HCT116 (cell line): ENCODE data around the gene ST3GAL3. TPM values are rescaled to one million over a fixed set of nuclear protein-coding genes. Genes with fewer than 3 reads are reported as not detected.

Source experiments
- ATAC-seq: fragments of 200-7000 bp; cut with Tn5 transposase; 2 replicates; pipeline ENCODE4 v1.9.1; 2020; ENCODE audit warnings: mild to moderate bottlenecking, moderate library complexity
- BruUV-seq: library from RNA; stranded (reverse); fragments of 400-500 nt; replicated peaks from 2 replicates; lab custom pipeline; 2021; lab: Mats Ljungman, UMichigan
- CTCF ChIA-PET: fragments of 300-600 bp; sonication (Branson Sonifier 250); formaldehyde crosslinking; loops from one replicate; lab custom pipeline; 2021; ENCODE audit warnings: antibody characterized with exemption; lab: Charles Lee
- POLR2A ChIA-PET: fragments of 300-600, 350-600 bp; sonication (Branson Sonifier 250); formaldehyde crosslinking; loops from one replicate; lab custom pipeline; 2021; ENCODE audit warnings: antibody characterized with exemption; lab: Charles Lee
- RAD21 ChIA-PET, 2 experiments: fragments of 300-600 bp; sonication (Branson Sonifier 250); formaldehyde crosslinking; loops; one replicate each; lab custom pipeline; 2023; ENCODE audit warnings: low total read pairs in 2 of 2; ENCODE audit not compliant: uncharacterized antibody in 2 of 2, unreplicated experiment in 2 of 2, low non-redundant PET in 1 of 2; lab: Charles Lee
- DNase-seq: peaks from one replicate; pipeline ENCODE4 v3.0.0-alpha.2; 2010; ENCODE audit warnings: low read depth, low spot score
- H2AFZ ChIP-seq: fragments of 200-600 bp; shearing (Covaris generic), sonication (generic); 2 replicates; pipeline ENCODE4 v1.6.1; 2017; ENCODE audit warnings: low read depth, mixed run types, mixed read lengths, antibody characterized with exemption, low read length; ENCODE audit not compliant: poor library complexity, severe bottlenecking
- H3K27ac ChIP-seq: 2 replicates; pipeline ENCODE4 v1.5.1; 2012; ENCODE audit warnings: low read depth, low read length
- H3K27me3 ChIP-seq: fragments of 200-600 bp; sonication (generic); 2 replicates; pipeline ENCODE4 v1.6.1; 2016; ENCODE audit warnings: mixed run types, low read length, mixed read lengths; ENCODE audit not compliant: insufficient read depth
- H3K36me3 ChIP-seq, 2 experiments: fragments of 200-500 bp in 1 of 2; fragments of 200-600 bp in 1 of 2; sonication (Bioruptor generic) in 1 of 2; sonication (generic) in 1 of 2; 2 replicates each; pipeline versions ENCODE4 v1.5.1 to v1.6.1; 2014 to 2016; ENCODE audit warnings: low read length in 2 of 2, inconsistent platforms in 1 of 2, mixed read lengths in 1 of 2, mixed run types in 1 of 2; ENCODE audit not compliant: insufficient read depth in 2 of 2, control insufficient read depth in 1 of 2
- H3K4me1 ChIP-seq, 2 experiments: fragments of 200-600 bp in 1 of 2; sonication (generic) in 1 of 2; 2 replicates each; pipeline versions ENCODE4 v1.5.1 to v1.6.1; 2012 to 2017; ENCODE audit warnings: low read length in 2 of 2, inconsistent platforms in 1 of 2, mild to moderate bottlenecking in 1 of 2, mixed read lengths in 1 of 2, mixed run types in 1 of 2, moderate library complexity in 1 of 2; ENCODE audit not compliant: insufficient read depth in 2 of 2, control insufficient read depth in 1 of 2
- H3K4me2 ChIP-seq: fragments of 200-600 bp; sonication (generic); 2 replicates; pipeline ENCODE4 v1.6.1; 2017; ENCODE audit warnings: mixed run types, low read length, mixed read lengths
- H3K4me3 ChIP-seq, 2 experiments: fragments of 200-600 bp in 1 of 2; sonication (generic) in 1 of 2; replicated peaks in 1 of 2; 2 replicates each; pipeline ENCODE4 v1.5.1; 2011 to 2016; ENCODE audit warnings: low read length in 2 of 2, control low read depth in 1 of 2, low read depth in 1 of 2, mild to moderate bottlenecking in 1 of 2, mixed read lengths in 1 of 2, mixed run types in 1 of 2
- H3K79me2 ChIP-seq: fragments of 200-600 bp; sonication (generic); 2 replicates; pipeline ENCODE4 v1.6.1; 2017; ENCODE audit warnings: mild to moderate bottlenecking, mixed run types, low read length, moderate library complexity, mixed read lengths; ENCODE audit not compliant: insufficient read depth
- H3K9ac ChIP-seq: fragments of 200-600 bp; sonication (generic); 2 replicates; pipeline ENCODE4 v1.6.1; 2016; ENCODE audit warnings: low read length, mixed read lengths
- H3K9me2 ChIP-seq: fragments of 200-600 bp; sonication (generic), shearing (Covaris generic); 2 replicates; pipeline ENCODE4 v1.6.1; 2017; ENCODE audit warnings: mixed run types, mild to moderate bottlenecking, moderate library complexity; ENCODE audit not compliant: insufficient read depth
- H3K9me3 ChIP-seq, 2 experiments: fragments of 200-500 bp in 1 of 2; fragments of 200-600 bp in 1 of 2; sonication (Bioruptor generic) in 1 of 2; sonication (generic) in 1 of 2; 2 replicates each; pipeline ENCODE4 v1.6.1; 2014 to 2017; ENCODE audit warnings: low read length in 2 of 2, mixed read lengths in 2 of 2, inconsistent platforms in 1 of 2, low read depth in 1 of 2, mild to moderate bottlenecking in 1 of 2, mixed run types in 1 of 2, moderate library complexity in 1 of 2; ENCODE audit not compliant: control insufficient read depth in 1 of 2, insufficient read depth in 1 of 2
- H4K20me1 ChIP-seq: fragments of 200-600 bp; sonication (generic), shearing (Covaris generic); 2 replicates; pipeline ENCODE4 v1.6.1; 2017; ENCODE audit warnings: mixed run types, mild to moderate bottlenecking, moderate library complexity; ENCODE audit not compliant: insufficient read depth
- CEBPB ChIP-seq: IDR thresholded peaks from 2 replicates; pipeline ENCODE4 v1.6.1; 2012; ENCODE audit warnings: low read depth
- EGR1 ChIP-seq: IDR thresholded peaks from 2 replicates; pipeline ENCODE4 v1.6.1; 2012; ENCODE audit warnings: low read depth
- ELF1 ChIP-seq: IDR thresholded peaks from 2 replicates; pipeline ENCODE4 v1.6.1; 2012; ENCODE audit warnings: low read depth, borderline replicate concordance
- EZH2 ChIP-seq: fragments of 200-600 bp; sonication (generic); IDR thresholded peaks from 2 replicates; pipeline ENCODE4 v1.6.1; 2017; ENCODE audit warnings: antibody characterized with exemption, mixed run types
- EZH2phosphoT487 ChIP-seq: fragments of 200-600 bp; IDR thresholded peaks from 2 replicates; pipeline ENCODE4 v1.6.1; 2018; ENCODE audit warnings: antibody characterized with exemption, borderline replicate concordance
- MAX ChIP-seq: IDR thresholded peaks from 2 replicates; pipeline ENCODE4 v1.6.1; 2012
- POLR2A ChIP-seq: IDR thresholded peaks from 2 replicates; pipeline ENCODE4 v1.7.0; 2011; ENCODE audit warnings: borderline replicate concordance; ENCODE audit not compliant: insufficient read depth, insufficient read length; ENCODE audit errors: extremely low read depth
- POLR2AphosphoS5 ChIP-seq: IDR thresholded peaks from 2 replicates; pipeline ENCODE4 v1.6.1; 2011; ENCODE audit warnings: mild to moderate bottlenecking, low read depth, low read length, moderate library complexity
- RAD21 ChIP-seq: IDR thresholded peaks from 2 replicates; pipeline ENCODE4 v1.6.1; 2012; ENCODE audit warnings: low read depth, mild to moderate bottlenecking
- REST ChIP-seq: IDR thresholded peaks from 2 replicates; pipeline ENCODE4 v1.6.1; 2012; ENCODE audit warnings: low read depth
- SIN3A ChIP-seq: IDR thresholded peaks from 2 replicates; pipeline ENCODE4 v1.6.1; 2012; ENCODE audit warnings: low read depth
- SRF ChIP-seq: IDR thresholded peaks from 2 replicates; pipeline ENCODE4 v1.6.1; 2012; ENCODE audit warnings: low read depth
- TCF7L2 ChIP-seq: IDR thresholded peaks from 2 replicates; pipeline ENCODE4 v1.7.0; 2011; ENCODE audit warnings: borderline replicate concordance, inconsistent platforms; ENCODE audit not compliant: insufficient read depth, insufficient read length; ENCODE audit errors: extremely low read depth
- YY1 ChIP-seq: IDR thresholded peaks from 2 replicates; pipeline ENCODE4 v1.6.1; 2011; ENCODE audit warnings: low read length, low read depth, moderate library complexity, mild to moderate bottlenecking; ENCODE audit not compliant: insufficient replicate concordance; ENCODE audit errors: extremely low read depth
- ZNF274 ChIP-seq: fragments of 200-500 bp; sonication (Bioruptor generic); IDR thresholded peaks from 2 replicates; pipeline ENCODE4 v1.6.1; 2014; ENCODE audit warnings: mild to moderate bottlenecking, low read depth, low read length, inconsistent platforms
- intact Hi-C: fragments of 100-400 bp; cut with micrococcal nuclease; formaldehyde crosslinking; loops from 2 replicates; pipeline ENCODE4 v1.10.0; 2022
- total RNA-seq: library from RNA; stranded (reverse); gene quantifications from one replicate; pipeline ENCODE4 v1.2.1, GENCODE V29; 2021; ENCODE audit not compliant: unreplicated experiment
- TF ChIP-seq, protein P1 (sequence below): IDR thresholded peaks from 2 replicates; pipeline ENCODE4 v1.6.1; 2011; ENCODE audit warnings: mild to moderate bottlenecking, low read length, moderate library complexity; ENCODE audit not compliant: insufficient replicate concordance; ENCODE audit errors: extremely low read depth
- TF ChIP-seq, protein P2 (sequence below): IDR thresholded peaks from 2 replicates; pipeline ENCODE4 v1.6.1; 2012

Gene ST3GAL3
- total RNA-seq, 1 experiment from 2014 or later = 7.2 TPM

GRCh38 chr1:43949678-43950077, 242.3 kb downstream of the ST3GAL3 start:
- Histone ChIP-seq H2AFZ (no peak overlapping the region), H3K4me1 (peaks cover 10 to 23% of the 10 kb centered on the region in 2 experiments; a peak in 3 of 4 replicates), H3K9ac (no peak overlapping the region), H3K9me2 (no peaks in the 10 kb centered on the region), H3K79me2 (peaks cover 11% of the 10 kb centered on the region), H4K20me1 (no peaks in the 10 kb centered on the region), H3K36me3 (0 out of 4 replicates have a peak, but pooled peaks cover 0 to 3% of the 10 kb centered on the region in 2 experiments), H3K4me3 (no peak overlapping the region), H3K27ac (no peak overlapping the region), H3K9me3 (no peaks in the 10 kb centered on the region), H3K4me2 (no peak overlapping the region), H3K27me3 (no peaks in the 10 kb centered on the region)
- POLR2A ChIA-PET = no interaction called here
- ATAC-seq (no peak), DNase-seq (no peak)
- RAD21 ChIA-PET = no interaction called here
- intact Hi-C loops = no loop called here
- TF ChIP-seq MAX (no peak), YY1 (no peak), POLR2AphosphoS5 (no peak), TCF7L2 (no peak), EGR1 (no peak), EZH2 (no peak), EZH2phosphoT487 (no peak), ZNF274 (no peak), ELF1 (no peak), REST (no peak), RAD21 (no peak), SIN3A (no peak), POLR2A (no peak), SRF (no peak), CEBPB (no peak)
- TF ChIP-seq, protein P1, sequence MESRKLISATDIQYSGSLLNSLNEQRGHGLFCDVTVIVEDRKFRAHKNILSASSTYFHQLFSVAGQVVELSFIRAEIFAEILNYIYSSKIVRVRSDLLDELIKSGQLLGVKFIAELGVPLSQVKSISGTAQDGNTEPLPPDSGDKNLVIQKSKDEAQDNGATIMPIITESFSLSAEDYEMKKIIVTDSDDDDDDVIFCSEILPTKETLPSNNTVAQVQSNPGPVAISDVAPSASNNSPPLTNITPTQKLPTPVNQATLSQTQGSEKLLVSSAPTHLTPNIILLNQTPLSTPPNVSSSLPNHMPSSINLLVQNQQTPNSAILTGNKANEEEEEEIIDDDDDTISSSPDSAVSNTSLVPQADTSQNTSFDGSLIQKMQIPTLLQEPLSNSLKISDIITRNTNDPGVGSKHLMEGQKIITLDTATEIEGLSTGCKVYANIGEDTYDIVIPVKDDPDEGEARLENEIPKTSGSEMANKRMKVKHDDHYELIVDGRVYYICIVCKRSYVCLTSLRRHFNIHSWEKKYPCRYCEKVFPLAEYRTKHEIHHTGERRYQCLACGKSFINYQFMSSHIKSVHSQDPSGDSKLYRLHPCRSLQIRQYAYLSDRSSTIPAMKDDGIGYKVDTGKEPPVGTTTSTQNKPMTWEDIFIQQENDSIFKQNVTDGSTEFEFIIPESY = no peak
- TF ChIP-seq, protein P2, sequence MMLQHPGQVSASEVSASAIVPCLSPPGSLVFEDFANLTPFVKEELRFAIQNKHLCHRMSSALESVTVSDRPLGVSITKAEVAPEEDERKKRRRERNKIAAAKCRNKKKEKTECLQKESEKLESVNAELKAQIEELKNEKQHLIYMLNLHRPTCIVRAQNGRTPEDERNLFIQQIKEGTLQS = no peak
- no TSS peak for BruUV-seq
- CTCF ChIA-PET = interaction anchor here (9.8 kb wide), 1 partner anchor 17 kb away, joined by 130 read pairs; the partner anchor contains the start of gene ARTN
